ENCODE results near the gene MUSTN1.

MUSTN1 gene

GRCh38 chr3:52798978-52799476 lies 35.8 kb downstream of the MUSTN1 start:
- peak; percentile 4 for DNase-seq

- DNase-seq, result no peak
These were observed 36.3 kb downstream of the MUSTN1 start for GRCh38 chr3:52798376-52798977.

- DNase-seq, result no peak
These were observed 38.4 kb downstream of the MUSTN1 start for GRCh38 chr3:52796411-52796810.

GRCh38 chr3:52795298-52795900 lies 39.4 kb downstream of the MUSTN1 start:
- DNase-seq, result no peak

- no peak for DNase-seq
These were observed 40.2 kb downstream of the MUSTN1 start, which contains the start of gene ITIH3 for GRCh38 chr3:52794612-52795099. ITIH3 (plus strand) TSS chr3:52794796; CDS start chr3:52794804, 8 bp downstream.

- no peak for DNase-seq
These were observed 40.9 kb downstream of the MUSTN1 start for GRCh38 chr3:52793702-52794611.

- no peak for DNase-seq
These were observed 41.7 kb downstream of the MUSTN1 start for GRCh38 chr3:52792961-52793695.

- DNase-seq, result no peak
These were observed 42.4 kb downstream of the MUSTN1 start for GRCh38 chr3:52792413-52792812.

- no peak for DNase-seq
These were observed 42.9 kb downstream of the MUSTN1 start for GRCh38 chr3:52791928-52792327.

GRCh38 chr3:52791366-52791765 lies 43.5 kb downstream of the MUSTN1 start:
- no peak for DNase-seq

GRCh38 chr3:52790741-52791140 lies 44.1 kb downstream of the MUSTN1 start:
- DNase-seq, result no peak

- DNase-seq, result no peak
These were observed 44.5 kb downstream of the MUSTN1 start for GRCh38 chr3:52790337-52790736.

GRCh38 chr3:52789746-52790040 lies 45.1 kb downstream of the MUSTN1 start:
- DNase-seq, result no peak

- DNase-seq, result no peak
These were observed 45.7 kb downstream of the MUSTN1 start for GRCh38 chr3:52788890-52789745.

- DNase-seq, result no peak
These were observed 46.9 kb downstream of the MUSTN1 start for GRCh38 chr3:52787672-52788625.

- DNase-seq, result no peak
These were observed 47.6 kb downstream of the MUSTN1 start for GRCh38 chr3:52787246-52787645.

- DNase-seq, result no peak
These were observed 48.2 kb downstream of the MUSTN1 start for GRCh38 chr3:52786330-52787215.

- DNase-seq, result no peak
These were observed 49.8 kb downstream of the MUSTN1 start for GRCh38 chr3:52784931-52785590.

GRCh38 chr3:52784021-52784621 lies 50.7 kb downstream of the MUSTN1 start:
- no peak for DNase-seq

All from CD4-positive, alpha-beta T cell treated with Interleukin-4 for 4 hours (primary cell).